Cardiac fibroblast (primary cell): ENCODE data around the gene ITGAD.
"Not testable (repeated sequence)": the region's sequence is repeated elsewhere in the genome, so short reads cannot be mapped to it uniquely, and the experiment has no call there.

Source experiments
- DNase-seq, 2 donors: peaks; one replicate each; pipeline versions ENCODE4 v3.0.0 to v3.0.0-alpha.2; 2010; ENCODE audit warnings: low read depth in 2 of 2
- H3K4me3 ChIP-seq, 2 donors: replicated peaks in 1 of 2; 1 replicate in 1 of 2; 2 replicates in 1 of 2; pipeline ENCODE4 v1.5.1; 2011; ENCODE audit warnings: low read depth in 2 of 2, low read length in 2 of 2, mild to moderate bottlenecking in 2 of 2, moderate library complexity in 1 of 2
- TF ChIP-seq, protein P1 (sequence below): IDR thresholded peaks from one replicate; pipeline ENCODE4 v1.5.1; 2011; ENCODE audit warnings: low read depth, mild to moderate bottlenecking, low read length, inconsistent platforms

The ITGAD gene

DNA sequence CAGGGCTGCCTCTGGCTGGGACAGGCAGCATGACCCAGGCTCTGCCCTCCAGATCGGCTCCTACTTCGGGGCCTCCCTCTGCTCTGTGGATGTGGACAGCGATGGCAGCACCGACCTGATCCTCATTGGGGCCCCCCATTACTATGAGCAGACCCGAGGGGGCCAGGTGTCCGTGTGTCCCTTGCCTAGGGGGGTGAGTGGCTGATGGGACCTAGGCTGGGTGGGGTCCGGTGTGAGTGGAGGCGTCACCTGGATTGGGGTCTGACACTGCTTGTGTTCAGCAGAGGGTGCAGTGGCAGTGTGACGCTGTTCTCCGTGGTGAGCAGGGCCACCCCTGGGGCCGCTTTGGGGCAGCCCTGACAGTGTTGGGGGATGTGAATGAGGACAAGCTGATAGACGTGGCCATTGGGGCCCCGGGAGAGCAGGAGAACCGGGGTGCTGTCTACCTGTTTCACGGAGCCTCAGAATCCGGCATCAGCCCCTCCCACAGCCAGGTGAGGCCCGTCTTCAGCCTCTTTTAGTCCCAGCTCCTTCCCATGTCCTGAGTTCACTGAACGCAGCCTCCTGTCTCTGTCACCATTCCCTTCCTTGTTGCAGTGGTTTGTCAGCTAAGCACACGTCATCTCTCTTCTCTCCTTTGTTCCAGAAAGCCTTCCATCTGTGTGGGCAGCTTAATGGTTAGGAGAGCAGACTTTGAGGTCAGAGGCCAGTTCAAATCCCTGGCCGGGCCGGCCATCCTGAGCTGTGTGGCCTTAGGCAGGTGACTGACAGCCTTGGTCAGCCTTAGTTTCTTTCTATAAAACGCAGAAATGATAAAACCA, 18.1 kb downstream of the ITGAD start:
- DNase-seq = no peak
- no peak overlapping the region for H3K4me3 ChIP-seq
- TF ChIP-seq, protein P1, sequence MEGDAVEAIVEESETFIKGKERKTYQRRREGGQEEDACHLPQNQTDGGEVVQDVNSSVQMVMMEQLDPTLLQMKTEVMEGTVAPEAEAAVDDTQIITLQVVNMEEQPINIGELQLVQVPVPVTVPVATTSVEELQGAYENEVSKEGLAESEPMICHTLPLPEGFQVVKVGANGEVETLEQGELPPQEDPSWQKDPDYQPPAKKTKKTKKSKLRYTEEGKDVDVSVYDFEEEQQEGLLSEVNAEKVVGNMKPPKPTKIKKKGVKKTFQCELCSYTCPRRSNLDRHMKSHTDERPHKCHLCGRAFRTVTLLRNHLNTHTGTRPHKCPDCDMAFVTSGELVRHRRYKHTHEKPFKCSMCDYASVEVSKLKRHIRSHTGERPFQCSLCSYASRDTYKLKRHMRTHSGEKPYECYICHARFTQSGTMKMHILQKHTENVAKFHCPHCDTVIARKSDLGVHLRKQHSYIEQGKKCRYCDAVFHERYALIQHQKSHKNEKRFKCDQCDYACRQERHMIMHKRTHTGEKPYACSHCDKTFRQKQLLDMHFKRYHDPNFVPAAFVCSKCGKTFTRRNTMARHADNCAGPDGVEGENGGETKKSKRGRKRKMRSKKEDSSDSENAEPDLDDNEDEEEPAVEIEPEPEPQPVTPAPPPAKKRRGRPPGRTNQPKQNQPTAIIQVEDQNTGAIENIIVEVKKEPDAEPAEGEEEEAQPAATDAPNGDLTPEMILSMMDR = no peak

DNA sequence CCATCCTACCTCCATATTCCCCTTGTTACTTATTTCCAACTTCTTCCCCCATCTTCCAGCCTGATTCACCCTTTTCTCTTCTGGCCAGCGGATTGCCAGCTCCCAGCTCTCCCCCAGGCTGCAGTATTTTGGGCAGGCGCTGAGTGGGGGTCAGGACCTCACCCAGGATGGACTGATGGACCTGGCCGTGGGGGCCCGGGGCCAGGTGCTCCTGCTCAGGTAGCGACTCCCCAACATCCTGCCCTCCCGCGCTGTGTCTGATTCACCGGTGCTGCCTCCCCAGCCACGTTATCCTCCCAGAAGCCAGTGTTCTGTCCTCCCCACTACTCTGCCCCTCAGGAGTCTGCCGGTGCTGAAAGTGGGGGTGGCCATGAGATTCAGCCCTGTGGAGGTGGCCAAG, 19.6 kb downstream of the ITGAD start:
- TF ChIP-seq, protein P1 = no peak
- DNase-seq = no peak
- H3K4me3 ChIP-seq = no peak overlapping the region

DNA sequence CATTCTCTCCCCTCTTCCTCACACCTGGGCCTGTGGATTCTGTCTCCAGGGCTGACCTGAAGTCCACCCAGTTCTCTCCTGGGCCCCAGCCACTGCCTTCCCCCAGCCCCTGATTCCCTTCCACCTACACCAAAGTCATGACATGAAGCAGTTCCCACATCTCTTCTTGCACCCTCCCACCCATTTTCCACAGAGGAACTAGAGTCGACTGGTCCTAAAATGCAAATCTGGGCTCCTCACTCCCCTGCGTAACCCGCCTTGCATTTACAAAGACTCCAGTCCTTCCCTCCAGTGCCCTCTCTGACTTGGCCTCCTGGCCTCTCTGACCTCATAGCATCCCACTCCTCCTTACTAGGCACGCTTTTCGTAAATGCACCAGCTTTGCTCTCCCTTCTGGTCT, 20.2 kb downstream of the ITGAD start:
- H3K4me3 ChIP-seq = no peak overlapping the region
- TF ChIP-seq, protein P1 = no peak
- DNase-seq = no peak

DNA sequence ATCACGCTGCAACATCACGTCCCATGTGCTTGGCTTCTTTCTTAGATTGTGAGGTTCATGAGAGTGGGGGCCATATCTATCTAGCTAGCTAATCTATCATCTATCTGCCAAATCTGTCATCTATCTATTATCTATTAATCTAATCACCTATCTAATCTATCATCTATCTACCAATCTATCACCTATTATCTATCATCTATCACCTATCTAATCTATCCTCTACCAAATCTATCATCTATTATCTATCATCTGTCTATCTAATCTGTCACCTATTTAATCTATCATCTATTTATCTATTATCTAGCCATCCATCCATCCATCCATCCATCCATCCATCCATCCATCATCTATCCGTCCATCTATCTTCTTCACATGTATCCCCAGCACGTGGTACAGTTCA, 20.8 kb downstream of the ITGAD start:
- H3K4me3 ChIP-seq = no peak overlapping the region
- TF ChIP-seq, protein P1 = no peak
- no peak for DNase-seq

DNA sequence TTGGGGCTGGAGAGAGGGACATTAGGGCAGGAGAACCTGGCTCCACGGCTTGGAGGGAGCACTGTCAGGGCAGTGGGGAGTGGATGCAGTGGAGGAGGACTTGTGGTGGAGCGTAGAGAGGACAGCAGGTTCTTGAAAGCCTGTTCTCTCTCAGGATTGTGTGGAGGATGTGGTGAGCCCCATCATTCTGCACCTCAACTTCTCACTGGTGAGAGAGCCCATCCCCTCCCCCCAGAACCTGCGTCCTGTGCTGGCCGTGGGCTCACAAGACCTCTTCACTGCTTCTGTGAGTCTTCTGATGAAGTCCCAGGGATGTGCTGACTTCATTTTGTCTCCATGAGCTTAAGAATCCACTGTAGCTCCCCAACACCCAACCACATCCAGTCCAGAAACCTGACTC, 21.6 kb downstream of the ITGAD start:
- no peak for DNase-seq
- no peak overlapping the region for H3K4me3 ChIP-seq
- TF ChIP-seq, protein P1 = no peak

DNA sequence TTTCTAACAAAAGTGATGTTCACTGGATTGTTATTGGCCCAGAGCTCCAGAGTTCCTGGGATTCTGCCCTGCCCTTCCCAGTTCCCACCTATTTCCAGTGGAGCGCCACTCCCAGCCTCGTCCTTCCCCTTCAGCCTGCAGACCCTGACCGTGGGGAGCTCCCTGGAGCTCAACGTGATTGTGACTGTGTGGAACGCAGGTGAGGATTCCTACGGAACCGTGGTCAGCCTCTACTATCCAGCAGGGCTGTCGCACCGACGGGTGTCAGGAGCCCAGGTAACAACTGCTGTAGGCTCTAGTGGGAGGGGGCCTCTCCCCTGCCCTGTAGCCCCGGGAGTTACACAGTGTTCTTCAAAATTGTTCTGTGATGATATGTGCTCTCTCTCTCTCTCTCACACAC, 23.2 kb downstream of the ITGAD start:
- no peak overlapping the region for H3K4me3 ChIP-seq
- TF ChIP-seq, protein P1 = no peak
- no peak for DNase-seq

DNA sequence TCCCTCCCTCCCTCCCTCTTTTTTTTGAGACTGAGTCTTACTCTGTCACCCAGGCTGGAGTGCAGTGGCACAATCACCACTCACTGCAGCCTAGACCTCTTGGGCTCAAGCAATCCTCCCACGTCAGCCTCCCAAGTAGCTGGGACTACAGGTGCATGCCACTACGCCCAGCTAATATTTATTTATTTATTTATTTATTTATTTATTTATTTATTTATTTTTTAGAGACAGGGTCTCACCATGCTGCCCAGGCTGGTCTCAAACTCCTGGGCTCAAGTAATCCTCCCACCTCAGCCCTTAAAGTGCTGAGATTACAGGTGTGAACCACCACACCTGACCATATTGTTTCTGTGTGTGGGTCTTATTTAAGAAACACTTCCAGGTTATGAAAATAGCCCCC, 23.9 kb downstream of the ITGAD start:
- DNase-seq, H3K4me3 ChIP-seq: not testable (repeated sequence)
